ENCODE results near the gene FAM81A.

- TF ChIP-seq CTCF (IDR thresholded peaks at IDR 0.05) (no peak), POLR2A (IDR thresholded peaks at IDR 0.05) (no peak)
Measured at GRCh38 chr15:59439576-59439975, 1.6 kb downstream of the FAM81A start.
